Measurements from ENCODE around the gene GOLGA2. TPM values are rescaled to one million over a fixed set of nuclear protein-coding genes. Genes with fewer than 3 reads are reported as not detected.
A peak's percentile ranks its signal among the peaks of the same experiment; 100 is the strongest.
"Not testable (repeated sequence)": the region's sequence is repeated elsewhere in the genome, so short reads cannot be mapped to it uniquely, and the experiment has no call there.

Gene GOLGA2
- total RNA-seq, 2 experiments from 2014 or later, result 48.0 to 52.8 TPM

DNA sequence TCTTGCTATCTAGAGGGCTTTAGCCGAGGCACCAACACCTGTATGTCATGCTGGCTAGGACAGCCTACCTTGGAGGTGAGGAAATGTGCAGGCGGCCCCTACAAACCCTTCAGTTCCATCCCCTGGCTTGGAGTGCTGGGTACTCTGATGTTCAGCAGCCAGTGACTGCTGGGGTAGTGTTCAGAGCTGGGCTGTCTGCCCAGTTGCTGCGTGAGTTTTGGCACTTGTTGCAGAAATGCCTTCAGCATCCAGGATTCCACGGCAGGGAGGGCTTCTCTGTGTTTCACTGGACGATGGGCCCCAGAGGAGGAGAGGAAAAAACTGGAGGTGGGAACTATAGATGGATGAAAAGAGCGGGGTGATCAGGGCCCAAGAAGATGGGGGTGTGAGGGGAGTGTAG lies 10.6 kb upstream of the GOLGA2 start:
- no peak overlapping the region for H3K27ac Mint-ChIP-seq
- ChIA-PET CTCF (interaction anchor here (0.6 to 0.8 kb wide), 2 partner anchors 11 to 85 kb away, joined by 4 read pairs; partner anchors contain the start of genes GOLGA2 and SWI5), POLR2A (interaction anchor here (1.7 kb wide), 1 partner anchor 10 kb away, joined by 5 read pairs; the partner anchor contains the start of genes GOLGA2 and SWI5)
- H3K36me3 Mint-ChIP-seq (ENCODE audit: low read depth), result no peaks in the 10 kb centered on the region
- no peaks in the 10 kb centered on the region for H3K9me3 Mint-ChIP-seq
- no peak overlapping the region for H3K4me3 Mint-ChIP-seq
- H3K27me3 Mint-ChIP-seq, result no peaks in the 10 kb centered on the region
- no peaks in the 10 kb centered on the region for H3K4me1 Mint-ChIP-seq
- DNase-seq, result no peak

DNA sequence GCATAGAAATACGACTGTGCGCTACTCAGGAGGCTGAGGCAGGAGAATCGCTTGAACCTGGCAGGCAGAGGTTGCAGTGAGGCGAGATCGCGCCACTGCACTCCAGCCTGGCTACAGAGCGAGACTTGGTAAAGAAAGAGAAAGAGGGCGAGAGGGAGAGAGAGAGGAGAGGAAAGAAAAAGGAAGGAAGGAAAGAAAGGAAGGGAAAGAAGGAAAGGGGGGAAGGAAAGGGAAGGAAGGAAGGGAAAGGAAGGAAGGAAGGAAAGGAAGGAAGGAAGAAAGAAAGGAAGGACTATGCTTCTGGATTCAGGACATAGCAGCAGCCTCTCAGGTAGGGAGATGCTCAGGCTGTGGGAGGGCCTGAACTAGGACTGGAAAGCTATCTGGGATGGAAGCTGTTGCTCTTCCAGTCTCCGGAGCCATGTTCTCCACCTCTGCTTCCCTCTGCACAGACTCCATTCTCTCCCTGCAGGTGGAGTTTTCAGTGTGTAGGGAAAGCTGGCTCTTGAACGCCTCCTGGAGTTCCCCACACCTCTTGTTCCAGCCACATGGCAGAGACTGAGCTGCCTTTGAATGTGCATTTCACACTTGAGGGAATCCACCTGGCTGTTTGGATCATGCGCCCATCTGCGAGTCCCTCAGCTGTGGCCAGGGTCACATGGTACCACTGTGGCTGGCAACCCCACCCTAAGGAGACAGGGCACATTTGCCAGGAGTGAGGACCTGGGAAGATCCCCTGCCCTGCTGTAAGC lies 9.4 kb upstream of the GOLGA2 start:
- DNase-seq, result no peak
- no peak overlapping the region for H3K4me3 Mint-ChIP-seq
- H3K27ac Mint-ChIP-seq, result no peak overlapping the region
- no peaks in the 10 kb centered on the region for H3K9me3 Mint-ChIP-seq
- H3K4me1 Mint-ChIP-seq, result peaks cover under 1% of the 10 kb centered on the region
- ChIA-PET CTCF (no interaction called here), POLR2A (interaction anchor here (1.7 kb wide), 1 partner anchor 9 kb away, joined by 5 read pairs; the partner anchor contains the start of genes GOLGA2 and SWI5)
- H3K36me3 Mint-ChIP-seq (ENCODE audit: low read depth), result no peaks in the 10 kb centered on the region
- no peaks in the 10 kb centered on the region for H3K27me3 Mint-ChIP-seq

DNA sequence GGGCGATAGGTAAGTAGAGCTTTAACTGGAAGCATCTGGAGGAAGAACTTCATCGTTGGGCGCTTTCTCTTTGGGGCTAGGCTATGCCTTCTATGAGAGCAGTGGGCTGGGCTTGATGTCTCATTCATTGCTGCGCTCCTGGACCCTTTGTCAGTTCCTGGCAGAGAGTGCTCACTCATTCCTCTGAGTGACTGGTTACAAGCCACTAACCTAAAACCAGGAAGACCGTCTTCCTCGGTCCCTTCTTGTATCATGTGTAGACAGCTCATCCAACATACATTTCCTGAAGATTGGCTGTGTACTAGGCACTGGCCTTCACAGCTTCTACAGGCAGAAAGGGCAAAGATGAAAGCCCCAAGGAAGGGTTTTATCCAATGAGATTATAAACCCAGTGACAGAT lies 6.7 kb upstream of the GOLGA2 start:
- POLR2A ChIA-PET, result no interaction called here
- Mint-ChIP-seq H3K4me1 (peaks cover 16% of the 10 kb centered on the region), H3K27me3 (no peaks in the 10 kb centered on the region), H3K9me3 (no peaks in the 10 kb centered on the region), H3K4me3 (no peak overlapping the region), H3K36me3 (ENCODE audit: low read depth) (no peaks in the 10 kb centered on the region), H3K27ac (no peak overlapping the region)
- DNase-seq, result no peak
- CTCF ChIA-PET, result no interaction called here

DNA sequence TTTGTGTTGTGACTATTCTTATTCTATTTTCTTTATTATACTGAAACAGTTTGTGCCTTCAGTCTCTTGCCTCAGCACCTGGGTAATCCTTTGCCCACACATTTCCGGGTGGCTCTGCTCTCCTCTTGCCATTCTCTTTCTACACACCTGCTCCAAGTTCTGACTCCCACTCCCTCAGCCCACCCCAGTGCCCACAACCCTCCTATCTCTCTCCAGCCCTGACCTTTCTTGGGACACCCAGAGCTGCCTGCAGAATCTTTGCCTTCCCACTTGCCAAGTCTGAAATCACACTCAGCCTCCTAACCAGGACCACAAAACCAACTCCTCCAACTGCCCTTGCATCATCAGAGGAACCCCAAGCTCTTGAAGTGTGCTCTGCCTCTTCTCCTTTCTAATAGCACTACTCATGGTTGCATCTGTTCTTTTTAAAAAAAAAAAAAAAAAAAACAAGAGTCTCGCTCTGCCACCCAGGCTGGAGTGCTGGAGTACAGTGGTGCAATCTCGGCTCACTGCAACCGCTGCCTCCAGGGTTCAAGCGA lies 4.3 kb upstream of the GOLGA2 start:
- Mint-ChIP-seq H3K27me3 (no peaks in the 10 kb centered on the region), H3K27ac (peak overlapping the region; percentile 26), H3K4me1 (peaks cover 35% of the 10 kb centered on the region), H3K36me3 (ENCODE audit: low read depth) (peaks cover 2% of the 10 kb centered on the region), H3K9me3 (no peaks in the 10 kb centered on the region), H3K4me3 (no peak overlapping the region)
- ChIA-PET POLR2A (no interaction called here), CTCF (interaction anchor here (0.6 kb wide), 1 partner anchor 177 kb away, joined by 4 read pairs; no protein-coding TSS in a partner anchor)
- no peak for DNase-seq

DNA sequence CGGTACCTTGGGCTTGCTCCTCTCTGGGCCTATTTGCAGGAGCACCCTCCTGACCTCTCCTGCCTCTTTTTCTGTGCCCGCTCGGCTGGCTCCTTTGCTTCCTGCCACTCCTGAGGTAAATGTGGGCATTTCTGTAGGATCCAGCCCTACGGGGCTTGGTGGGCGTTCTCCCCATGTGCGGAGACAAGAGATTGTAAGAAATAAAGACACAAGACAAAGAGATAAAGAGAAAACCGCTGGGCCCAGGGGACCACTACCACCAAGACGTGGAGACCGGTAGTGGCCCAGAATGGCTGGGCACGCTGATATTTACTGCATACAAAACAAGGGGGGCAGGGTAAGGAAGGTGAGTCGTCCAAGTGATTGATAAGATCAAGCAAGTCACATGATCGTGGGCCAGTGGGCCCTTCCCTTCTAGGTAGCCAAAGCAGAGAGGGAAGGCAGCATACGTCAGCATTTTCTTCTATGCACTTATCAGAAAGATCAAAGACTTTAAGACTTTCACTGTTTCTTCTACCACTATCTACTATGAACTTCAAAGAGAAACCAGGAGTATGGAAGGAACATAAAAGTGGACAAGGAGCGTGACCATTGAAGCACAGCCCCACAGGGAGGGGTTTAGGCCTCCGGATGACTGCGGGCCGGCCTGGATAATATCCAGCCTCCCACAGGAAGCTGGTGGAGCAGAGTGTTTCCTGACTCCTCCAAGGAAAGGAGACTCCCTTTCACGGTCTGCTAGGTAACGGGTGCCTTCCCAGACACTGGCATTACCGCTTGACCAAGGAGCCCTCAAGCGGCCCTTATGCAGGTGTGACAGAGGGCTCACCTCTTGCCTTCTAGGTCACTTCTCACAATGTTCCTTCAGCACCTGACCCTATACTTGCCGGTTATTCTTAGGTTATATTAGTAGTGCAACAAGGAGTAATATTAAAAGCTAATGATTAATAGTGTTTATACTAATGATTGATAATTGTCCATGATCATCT lies 3.6 kb upstream of the GOLGA2 start:
- H3K9me3 Mint-ChIP-seq; H3K4me3 Mint-ChIP-seq; H3K36me3 Mint-ChIP-seq (ENCODE audit: low read depth); DNase-seq; H3K27me3 Mint-ChIP-seq; H3K27ac Mint-ChIP-seq; POLR2A ChIA-PET: not testable (repeated sequence)
- peaks cover 42% of the 10 kb centered on the region for H3K4me1 Mint-ChIP-seq
- CTCF ChIA-PET, result interaction anchor here (0.6 to 1.3 kb wide), 3 partner anchors 14 to 177 kb away, joined by 3 to 4 read pairs (median 4); no protein-coding TSS in a partner anchor

DNA sequence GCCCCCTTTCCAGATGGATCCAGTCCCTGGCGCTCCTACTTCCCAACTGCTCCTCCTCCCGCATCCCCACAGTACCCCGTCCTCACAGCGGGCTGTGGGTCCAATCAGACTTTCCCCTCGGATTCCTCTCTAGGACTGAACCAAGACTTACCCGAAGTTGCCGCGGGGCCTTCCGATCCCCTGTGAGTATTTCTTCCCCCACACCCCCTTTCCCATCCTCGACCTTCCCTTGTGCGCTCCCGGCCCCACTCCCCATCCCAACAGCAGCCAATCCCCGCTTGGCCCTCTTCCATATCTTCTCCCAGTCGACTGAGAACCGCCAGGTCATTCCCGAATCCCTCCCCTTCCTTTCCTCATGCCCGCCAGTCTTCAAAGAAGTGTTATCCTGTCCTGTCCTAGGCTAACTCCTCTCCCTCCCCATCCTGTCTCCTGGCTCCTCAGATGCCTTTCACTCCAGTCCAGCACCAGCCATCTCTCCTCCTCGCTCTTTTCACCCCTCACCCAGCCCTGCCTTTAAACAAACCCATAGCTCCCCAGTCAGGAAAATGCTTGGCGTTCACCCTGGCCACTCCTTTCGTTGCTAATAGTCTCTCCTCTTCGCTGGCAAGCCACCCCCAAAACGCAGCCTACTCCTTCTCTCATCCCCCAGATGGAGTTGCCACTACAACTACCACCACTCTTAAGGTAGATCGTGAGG lies 915 bp upstream of the GOLGA2 start:
- no peaks in the 10 kb centered on the region for H3K9me3 Mint-ChIP-seq
- H3K4me1 Mint-ChIP-seq, result peaks cover 62% of the 10 kb centered on the region
- POLR2A ChIA-PET, result interaction anchor here (0.9 to 1.8 kb wide), 11 partner anchors 17 to 108 kb away, joined by 3 to 8 read pairs (median 4); partner anchors contain the start of genes CIZ1, TRUB2 and URM1
- peak overlapping the region; percentile 96 for H3K4me3 Mint-ChIP-seq
- H3K27ac Mint-ChIP-seq, result peak overlapping the region; percentile 90
- no peak for DNase-seq
- H3K36me3 Mint-ChIP-seq (ENCODE audit: low read depth), result peaks cover 12% of the 10 kb centered on the region
- CTCF ChIA-PET, result interaction anchor here (0.8 to 1.6 kb wide), 5 partner anchors 18 to 65 kb away, joined by 3 to 8 read pairs (median 6); no protein-coding TSS in a partner anchor
- H3K27me3 Mint-ChIP-seq, result no peaks in the 10 kb centered on the region

DNA sequence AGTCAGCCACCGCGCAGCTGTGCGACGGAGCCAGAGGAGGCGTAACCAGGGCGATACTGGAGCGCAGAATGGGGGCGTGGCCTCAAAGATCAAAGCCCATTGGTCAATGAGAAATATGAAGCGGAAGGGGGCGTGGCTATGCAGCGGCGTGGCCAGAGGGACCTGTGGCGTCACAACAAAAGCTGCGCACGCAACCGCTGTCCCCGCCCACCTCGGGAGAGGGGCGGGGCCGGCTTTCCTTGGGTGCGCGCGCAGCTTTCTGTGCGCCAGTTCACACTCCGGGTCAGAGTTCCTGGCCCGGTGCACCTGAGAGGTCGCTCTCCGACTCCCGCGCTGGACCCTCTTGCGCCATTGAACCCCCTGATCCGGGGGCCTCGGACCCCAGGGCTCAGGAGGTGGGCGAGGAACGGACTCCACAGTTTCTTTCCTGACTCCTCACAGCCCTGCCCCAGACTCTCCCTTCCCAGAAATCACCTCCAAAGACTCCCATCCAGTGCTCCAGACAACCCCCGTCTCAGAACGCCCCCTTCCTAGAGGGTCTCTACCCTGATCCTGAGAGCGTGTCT lies 284 bp upstream of the GOLGA2 start, which contains the start of gene SWI5:
TSS of gene SWI5 (plus strand) at position 269 of the 566 bp plus-strand sequence.
- POLR2A ChIA-PET, result interaction anchor here (0.6 to 1.8 kb wide), 20 partner anchors 9 to 229 kb away, joined by 3 to 8 read pairs (median 4); partner anchors contain the start of genes BBLN, CIZ1, GLE1 and TRUB2
- Mint-ChIP-seq H3K36me3 (ENCODE audit: low read depth) (peaks cover 12% of the 10 kb centered on the region), H3K27ac (peak within 1 kb of the TSS; percentile 90), H3K9me3 (no peaks in the 10 kb centered on the region), H3K4me1 (peaks cover 64% of the 10 kb centered on the region), H3K27me3 (no peaks in the 10 kb centered on the region), H3K4me3 (peak within 1 kb of the TSS; percentile 96)
- peak; percentile 100 for DNase-seq
- CTCF ChIA-PET, result interaction anchor here (0.7 to 1.6 kb wide), 7 partner anchors 11 to 144 kb away, joined by 3 to 8 read pairs (median 4); no protein-coding TSS in a partner anchor

DNA sequence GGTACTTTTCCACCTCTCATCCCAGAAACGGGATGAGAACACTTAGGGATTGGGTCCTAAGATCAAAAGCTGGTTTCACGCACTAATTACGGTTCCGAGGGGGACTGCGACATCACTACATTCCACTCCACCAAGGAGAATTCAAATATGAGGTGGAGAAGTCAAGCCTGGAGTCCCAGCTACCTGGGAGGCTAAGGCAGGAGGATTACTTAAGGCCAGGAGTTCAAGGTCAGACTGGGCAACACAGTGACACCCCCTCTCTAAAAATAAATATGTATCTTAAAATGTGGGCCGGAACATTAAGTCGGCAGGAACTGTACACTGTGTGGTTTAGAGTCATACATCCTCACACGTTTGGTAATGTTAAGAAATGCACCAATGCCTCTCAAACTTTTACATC lies 1.6 kb downstream of the GOLGA2 start:
- Mint-ChIP-seq H3K4me1 (peaks cover 56% of the 10 kb centered on the region), H3K4me3 (peak overlapping the region; percentile 96), H3K27me3 (no peaks in the 10 kb centered on the region), H3K27ac (peak overlapping the region; percentile 71), H3K36me3 (ENCODE audit: low read depth) (peaks cover 12% of the 10 kb centered on the region), H3K9me3 (no peaks in the 10 kb centered on the region)
- POLR2A ChIA-PET, result no interaction called here
- DNase-seq, result no peak
- CTCF ChIA-PET, result interaction anchor here (1.0 to 2.0 kb wide), 2 partner anchors 19 to 21 kb away, joined by 3 to 5 read pairs; no protein-coding TSS in a partner anchor

DNA sequence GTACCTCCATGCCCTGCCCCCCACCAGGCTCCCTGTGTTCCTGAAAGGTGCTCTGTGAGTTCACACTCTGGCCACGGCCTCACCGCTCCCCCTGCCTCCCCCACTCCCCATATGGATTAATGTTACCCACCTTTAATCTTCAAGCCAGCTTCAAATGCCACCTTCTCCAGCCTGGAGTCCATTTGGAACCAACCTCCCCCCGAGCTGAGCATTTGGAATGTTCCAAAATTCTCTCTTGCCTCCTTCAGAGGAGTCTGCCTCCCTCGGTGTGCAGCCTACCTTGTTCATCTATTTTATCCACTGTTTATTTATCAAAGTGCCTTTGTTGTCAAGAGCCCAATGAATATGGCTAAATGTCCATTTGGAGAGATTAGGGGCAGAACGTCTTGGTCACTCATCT lies 4.3 kb downstream of the GOLGA2 start:
- CTCF ChIA-PET, result interaction anchor here (1.0 kb wide), 1 partner anchor 17 kb away, joined by 7 read pairs; no protein-coding TSS in a partner anchor
- POLR2A ChIA-PET, result no interaction called here

DNA sequence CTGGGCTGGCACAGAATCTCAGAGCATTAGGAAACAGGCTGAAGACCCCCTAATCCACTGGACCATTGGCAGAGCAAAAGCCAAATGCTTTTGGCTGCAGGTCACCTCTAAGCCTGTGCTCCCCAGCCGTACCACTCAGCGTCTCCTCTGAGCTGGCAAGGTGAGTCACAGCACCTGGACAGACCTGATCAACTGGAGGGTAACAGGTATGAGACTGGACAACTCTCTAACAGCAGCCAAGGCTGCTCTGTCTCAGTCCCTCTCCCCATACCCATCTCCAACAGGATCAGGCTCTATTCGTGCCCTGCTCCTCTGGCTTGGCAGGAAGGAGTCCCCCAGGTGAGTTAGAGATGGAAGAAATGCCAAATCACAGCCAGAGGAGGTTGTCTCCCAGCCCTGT lies 4.7 kb downstream of the GOLGA2 start:
- peaks cover 34% of the 10 kb centered on the region for H3K4me1 Mint-ChIP-seq
- H3K27ac Mint-ChIP-seq, result no peak overlapping the region
- H3K4me3 Mint-ChIP-seq, result no peak overlapping the region
- no peak for DNase-seq
- no peaks in the 10 kb centered on the region for H3K9me3 Mint-ChIP-seq
- ChIA-PET POLR2A (no interaction called here), CTCF (interaction anchor here (1.0 kb wide), 1 partner anchor 16 kb away, joined by 7 read pairs; no protein-coding TSS in a partner anchor)
- H3K27me3 Mint-ChIP-seq, result no peaks in the 10 kb centered on the region
- peaks cover 17% of the 10 kb centered on the region for H3K36me3 Mint-ChIP-seq (ENCODE audit: low read depth)

More for the DNA sequence above, 4.3 kb downstream of the GOLGA2 start:
- no peaks in the 10 kb centered on the region for H3K27me3 Mint-ChIP-seq
- DNase-seq, result no peak
- H3K9me3 Mint-ChIP-seq, result no peaks in the 10 kb centered on the region
- no peak overlapping the region for H3K27ac Mint-ChIP-seq
- H3K4me3 Mint-ChIP-seq, result no peak overlapping the region
- peaks cover 19% of the 10 kb centered on the region for H3K36me3 Mint-ChIP-seq (ENCODE audit: low read depth)
- peaks cover 38% of the 10 kb centered on the region for H3K4me1 Mint-ChIP-seq

DNA sequence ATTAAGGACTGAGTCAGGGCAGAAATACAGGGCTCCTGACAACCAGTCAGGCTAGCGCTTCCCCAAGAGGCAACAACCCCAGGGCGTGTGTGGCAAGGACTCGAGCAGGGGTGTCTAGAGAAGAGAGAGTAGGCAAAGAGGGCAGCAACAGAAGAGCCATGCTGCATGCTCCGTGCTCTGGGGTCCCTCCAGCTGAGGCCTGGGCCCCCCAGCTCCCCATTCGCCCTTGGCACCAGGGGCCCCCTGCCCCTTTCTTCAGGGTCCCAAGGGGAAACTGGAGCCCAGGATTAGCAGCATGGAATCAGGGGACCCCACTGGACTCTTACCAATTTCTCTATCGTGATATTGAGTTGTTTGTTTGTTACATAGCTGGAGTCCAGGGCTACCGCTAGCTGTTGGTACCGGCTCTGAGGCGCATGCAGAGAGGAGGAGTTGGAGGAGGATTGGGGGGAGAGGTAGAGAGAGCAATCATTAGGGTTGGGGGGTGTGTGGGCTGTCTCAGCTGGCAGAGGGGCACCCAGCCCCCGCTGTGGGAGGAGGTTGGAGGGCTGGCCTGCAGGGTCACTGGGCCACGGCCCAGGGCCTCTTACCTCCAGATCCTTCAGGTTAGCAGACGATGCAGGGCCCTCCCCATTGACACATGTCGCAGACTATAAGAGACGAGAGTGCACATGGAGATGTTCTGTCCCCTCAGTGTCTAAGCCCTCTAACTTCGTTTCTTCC lies 8.8 kb downstream of the GOLGA2 start:
- CTCF ChIA-PET, result no interaction called here
- peaks cover 2% of the 10 kb centered on the region for H3K4me1 Mint-ChIP-seq
- no peak for DNase-seq
- peaks cover 25% of the 10 kb centered on the region for H3K36me3 Mint-ChIP-seq (ENCODE audit: low read depth)
- no peaks in the 10 kb centered on the region for H3K9me3 Mint-ChIP-seq
- H3K4me3 Mint-ChIP-seq, result no peak overlapping the region
- H3K27me3 Mint-ChIP-seq, result no peaks in the 10 kb centered on the region
- H3K27ac Mint-ChIP-seq, result no peak overlapping the region
- POLR2A ChIA-PET, result no interaction called here

Data from activated CD4-positive, alpha-beta memory T cell treated with anti-CD3 and anti-CD28 coated beads, Interleukin-2, amount 10 ng/mL, durations not matched to agents 7 days and 5 days (primary cell).